ENCODE data around the gene GTPBP3.

GRCh38 chr19:17325881-17326594 lies 11.3 kb upstream of the GTPBP3 start:
- TF ChIP-seq YY1 (IDR thresholded peaks at IDR 0.05; ENCODE audit: borderline replicate concordance in 1 of 3, control insufficient read depth in 1 of 3, extremely low read depth in 1 of 3, insufficient read depth in 3 of 3, insufficient read length in 1 of 3, insufficient replicate concordance in 2 of 3, low read depth in 1 of 3, low read length in 2 of 3) (no peak), BCL6 (CRISPR knock-in tag; IDR thresholded peaks at IDR 0.05) (no peak), ZMIZ1 (IDR thresholded peaks at IDR 0.05; ENCODE audit: low read depth in 2 of 2, low read length in 2 of 2) (no peak), POLR2A (conservative IDR thresholded peaks at IDR 0.05) (no peak), SNAPC5 (CRISPR knock-in tag; IDR thresholded peaks at IDR 0.05) (no peak), CTCF (IDR thresholded peaks at IDR 0.05 in 2 of 3, conservative IDR thresholded peaks at IDR 0.05 in 1 of 3; ENCODE audit: insufficient read depth in 2 of 3, low read depth in 1 of 3, low read length in 3 of 3) (no peak), ZNF449 (CRISPR knock-in tag; IDR thresholded peaks at IDR 0.05) (no peak)
